ENCODE measurements around the gene HELB.

The HELB gene

GRCh38 chr12:66380769-66381535, 78.7 kb downstream of the HELB start:
- DNase-seq (ENCODE audit: low read depth), result no peak
- H3K4me3 ChIP-seq (ENCODE audit: control insufficient read depth, low read depth, low read length), result no peak overlapping the region
- TF ChIP-seq CTCF (conservative IDR thresholded peaks at IDR 0.05; ENCODE audit: control insufficient read depth, insufficient read depth, low read depth, low read length), result no peak

GRCh38 chr12:66387117-66387516, 84.8 kb downstream of the HELB start:
- no peak for DNase-seq (ENCODE audit: low read depth)
- TF ChIP-seq CTCF (conservative IDR thresholded peaks at IDR 0.05; ENCODE audit: control insufficient read depth, insufficient read depth, low read depth, low read length), result no peak
- H3K4me3 ChIP-seq (ENCODE audit: control insufficient read depth, low read depth, low read length), result no peak overlapping the region

Measured in fibroblast of mammary gland (primary cell).